ENCODE measurements around the gene VSTM2B.

VSTM2B gene

GRCh38 chr19:29517946-29518345 lies 7.8 kb upstream of the VSTM2B start:
- DNase-seq (ENCODE audit: low read depth) = no peak
- no peak for TF ChIP-seq CTCF (IDR thresholded peaks at IDR 0.05; ENCODE audit: insufficient read depth, low read depth, low read length, missing control alignments)

GRCh38 chr19:29519146-29519545 lies 6.6 kb upstream of the VSTM2B start:
- TF ChIP-seq CTCF (IDR thresholded peaks at IDR 0.05; ENCODE audit: insufficient read depth, low read depth, low read length, missing control alignments) = no peak
- H3K4me3 ChIP-seq (ENCODE audit: low read depth, low read length) = no peak overlapping the region
- DNase-seq (ENCODE audit: low read depth) = no peak

More at GRCh38 chr19:29517946-29518345, 7.8 kb upstream of the VSTM2B start:
- no peak overlapping the region for H3K4me3 ChIP-seq (ENCODE audit: low read depth, low read length)

- DNase-seq (ENCODE audit: low read depth) = no peak
- no peak for TF ChIP-seq CTCF (IDR thresholded peaks at IDR 0.05; ENCODE audit: insufficient read depth, low read depth, low read length, missing control alignments)
Observed at GRCh38 chr19:29519931-29520330, 5.9 kb upstream of the VSTM2B start.

GRCh38 chr19:29520390-29520789 lies 5.4 kb upstream of the VSTM2B start:
- no peak for DNase-seq (ENCODE audit: low read depth)
- no peak overlapping the region for H3K4me3 ChIP-seq (ENCODE audit: low read depth, low read length)
- TF ChIP-seq CTCF (IDR thresholded peaks at IDR 0.05; ENCODE audit: insufficient read depth, low read depth, low read length, missing control alignments) = no peak

More at GRCh38 chr19:29519931-29520330, 5.9 kb upstream of the VSTM2B start:
- H3K4me3 ChIP-seq (ENCODE audit: low read depth, low read length) = no peak overlapping the region

- no peak for DNase-seq (ENCODE audit: low read depth)
- no peak for TF ChIP-seq CTCF (IDR thresholded peaks at IDR 0.05; ENCODE audit: insufficient read depth, low read depth, low read length, missing control alignments)
- no peak overlapping the region for H3K4me3 ChIP-seq (ENCODE audit: low read depth, low read length)
Observed at GRCh38 chr19:29521291-29522075, 4.3 kb upstream of the VSTM2B start.

- H3K4me3 ChIP-seq (ENCODE audit: low read depth, low read length) = no peak overlapping the region
- no peak for TF ChIP-seq CTCF (IDR thresholded peaks at IDR 0.05; ENCODE audit: insufficient read depth, low read depth, low read length, missing control alignments)
- DNase-seq (ENCODE audit: low read depth) = no peak
Observed at GRCh38 chr19:29523568-29523967, 2.2 kb upstream of the VSTM2B start.
